Immature natural killer cell (primary cell): ENCODE measurements around the gene MLXIP. TPM values are rescaled to one million over a fixed set of nuclear protein-coding genes. Genes with fewer than 3 reads are reported as not detected.
"Not testable (repeated sequence)": the region's sequence is repeated elsewhere in the genome, so short reads cannot be mapped to it uniquely, and the experiment has no call there.

Experiments
- DNase-seq, 3 donors: peaks; one replicate each; pipeline ENCODE4 v3.0.0; 2022; ENCODE audit warnings: mixed read lengths in 1 of 3
- H3K27ac Mint-ChIP-seq, 6 donors: one replicate each; pipeline ENCODE4 v1.8.0; 2020; ENCODE audit warnings: mixed read lengths in 6 of 6, mild to moderate bottlenecking in 5 of 6, inconsistent platforms in 4 of 6, moderate library complexity in 3 of 6
- H3K27me3 Mint-ChIP-seq, 3 donors: one replicate each; pipeline ENCODE4 v1.8.0; 2020 to 2021; ENCODE audit warnings: low read depth in 3 of 3, mild to moderate bottlenecking in 3 of 3, mixed read lengths in 3 of 3, moderate library complexity in 3 of 3, inconsistent platforms in 1 of 3
- H3K36me3 Mint-ChIP-seq, 3 donors: one replicate each; pipeline ENCODE4 v1.8.0; 2020; ENCODE audit warnings: mixed read lengths in 3 of 3, inconsistent platforms in 2 of 3, mild to moderate bottlenecking in 2 of 3
- H3K4me1 Mint-ChIP-seq, 2 donors: one replicate each; pipeline ENCODE4 v1.8.0; 2020; ENCODE audit warnings: inconsistent platforms in 2 of 2, mild to moderate bottlenecking in 2 of 2, mixed read lengths in 2 of 2, moderate library complexity in 1 of 2
- H3K4me3 Mint-ChIP-seq, 5 donors: one replicate each; pipeline ENCODE4 v1.8.0; 2020; ENCODE audit warnings: mild to moderate bottlenecking in 5 of 5, mixed read lengths in 5 of 5, inconsistent platforms in 3 of 5, moderate library complexity in 3 of 5
- H3K9me3 Mint-ChIP-seq, 6 donors: one replicate each; pipeline ENCODE4 v1.8.0; 2020; ENCODE audit warnings: mild to moderate bottlenecking in 6 of 6, mixed read lengths in 6 of 6, inconsistent platforms in 4 of 6, moderate library complexity in 3 of 6
- polyA plus RNA-seq, 3 donors: library from polyadenylated mRNA; unstranded; fragments of 300-500 nt; fragmentation: Illumina TruSeq; gene quantifications; one replicate each; pipeline ENCODE4 v1.2.3, GENCODE V29; 2021

MLXIP gene
- polyA plus RNA-seq, 3 donors from 2014 or later, result 3.5 to 10.6 (median 4.7) TPM

- DNase-seq, result no peak
- Mint-ChIP-seq H3K36me3 (no peaks in the 10 kb centered on the region), H3K9me3 (no peaks in the 10 kb centered on the region), H3K4me3 (no peak overlapping the region), H3K27ac (no peak overlapping the region), H3K27me3 (peaks cover 0 to 2% (median 0%) of the 10 kb centered on the region in 3 donors), H3K4me1 (no peaks in the 10 kb centered on the region)
Measured at GRCh38 chr12:122043476-122043875, 35.1 kb upstream of the MLXIP start.

GRCh38 chr12:122045262-122045661 is 33.3 kb upstream of the MLXIP start:
- H3K4me1 Mint-ChIP-seq, result no peaks in the 10 kb centered on the region
- DNase-seq, result no peak
- peaks cover 0 to 2% (median 0%) of the 10 kb centered on the region in 3 donors for H3K27me3 Mint-ChIP-seq
- H3K36me3 Mint-ChIP-seq, result no peaks in the 10 kb centered on the region
- no peaks in the 10 kb centered on the region for H3K9me3 Mint-ChIP-seq
- H3K4me3 Mint-ChIP-seq, result no peak overlapping the region
- no peak overlapping the region for H3K27ac Mint-ChIP-seq

- Mint-ChIP-seq H3K27ac (no peak overlapping the region), H3K36me3 (no peaks in the 10 kb centered on the region), H3K27me3 (peaks cover 0 to 2% (median 0%) of the 10 kb centered on the region in 3 donors), H3K4me3 (no peak overlapping the region), H3K9me3 (no peaks in the 10 kb centered on the region), H3K4me1 (no peaks in the 10 kb centered on the region)
- no peak for DNase-seq
Measured at GRCh38 chr12:122046145-122046544, 32.4 kb upstream of the MLXIP start.

GRCh38 chr12:122048151-122048550 is 30.4 kb upstream of the MLXIP start:
- peaks cover 0 to 4% (median 0%) of the 10 kb centered on the region in 3 donors for H3K27me3 Mint-ChIP-seq
- no peaks in the 10 kb centered on the region for H3K9me3 Mint-ChIP-seq
- H3K27ac Mint-ChIP-seq, result no peak overlapping the region
- H3K4me1 Mint-ChIP-seq, result no peaks in the 10 kb centered on the region
- no peak overlapping the region for H3K4me3 Mint-ChIP-seq
- no peaks in the 10 kb centered on the region for H3K36me3 Mint-ChIP-seq
- no peak for DNase-seq

GRCh38 chr12:122049827-122050226 is 28.7 kb upstream of the MLXIP start:
- Mint-ChIP-seq H3K4me3 (no peak overlapping the region), H3K27ac (no peak overlapping the region), H3K4me1 (peaks cover 0 to 1% of the 10 kb centered on the region in 2 donors), H3K27me3 (peaks cover 0 to 4% (median 0%) of the 10 kb centered on the region in 3 donors), H3K36me3 (no peaks in the 10 kb centered on the region), H3K9me3 (no peaks in the 10 kb centered on the region)
- no peak for DNase-seq

- Mint-ChIP-seq H3K4me1 (peaks cover 0 to 1% of the 10 kb centered on the region in 2 donors), H3K4me3 (no peak overlapping the region), H3K27me3 (peaks cover 0 to 4% (median 0%) of the 10 kb centered on the region in 3 donors), H3K36me3 (no peaks in the 10 kb centered on the region), H3K9me3 (no peaks in the 10 kb centered on the region), H3K27ac (no peak overlapping the region)
- DNase-seq, result no peak
Measured at GRCh38 chr12:122050706-122051105, 27.9 kb upstream of the MLXIP start.

GRCh38 chr12:122051231-122051876 is 27.2 kb upstream of the MLXIP start:
- peaks cover 0 to 1% (median 0%) of the 10 kb centered on the region in 3 donors for H3K27me3 Mint-ChIP-seq
- DNase-seq, result no peak
- no peaks in the 10 kb centered on the region for H3K36me3 Mint-ChIP-seq
- peaks cover 0 to 1% of the 10 kb centered on the region in 2 donors for H3K4me1 Mint-ChIP-seq
- H3K4me3 Mint-ChIP-seq, result no peak overlapping the region
- no peaks in the 10 kb centered on the region for H3K9me3 Mint-ChIP-seq
- H3K27ac Mint-ChIP-seq, result no peak overlapping the region

GRCh38 chr12:122052285-122052684 is 26.3 kb upstream of the MLXIP start:
- peaks cover 0 to 5% (median 0%) of the 10 kb centered on the region in 3 donors for H3K27me3 Mint-ChIP-seq
- DNase-seq, result no peak
- H3K4me1 Mint-ChIP-seq, result peaks cover 0 to 1% of the 10 kb centered on the region in 2 donors
- no peaks in the 10 kb centered on the region for H3K36me3 Mint-ChIP-seq
- H3K27ac Mint-ChIP-seq, result no peak overlapping the region
- H3K9me3 Mint-ChIP-seq, result no peaks in the 10 kb centered on the region
- H3K4me3 Mint-ChIP-seq, result no peak overlapping the region

GRCh38 chr12:122054842-122055520 is 23.6 kb upstream of the MLXIP start:
- Mint-ChIP-seq H3K9me3 (no peaks in the 10 kb centered on the region), H3K27ac (no peak overlapping the region), H3K4me3 (no peak overlapping the region), H3K4me1 (peaks cover 0 to 1% of the 10 kb centered on the region in 2 donors), H3K27me3 (peaks cover 0 to 5% (median 0%) of the 10 kb centered on the region in 3 donors), H3K36me3 (no peaks in the 10 kb centered on the region)
- DNase-seq, result no peak

GRCh38 chr12:122056406-122056805 is 22.1 kb upstream of the MLXIP start:
- H3K36me3 Mint-ChIP-seq, H3K9me3 Mint-ChIP-seq, DNase-seq, H3K4me1 Mint-ChIP-seq, H3K27me3 Mint-ChIP-seq, H3K27ac Mint-ChIP-seq, H3K4me3 Mint-ChIP-seq: not testable (repeated sequence)

GRCh38 chr12:122057007-122057735 is 21.4 kb upstream of the MLXIP start:
- peak overlapping the region in 1 of 6 donors; percentile 9 for H3K27ac Mint-ChIP-seq
- no peak overlapping the region for H3K4me3 Mint-ChIP-seq

GRCh38 chr12:122057769-122058168 is 20.8 kb upstream of the MLXIP start:
- Mint-ChIP-seq H3K27me3 (peaks cover 0 to 4% (median 0%) of the 10 kb centered on the region in 3 donors), H3K4me1 (peaks cover 0 to 1% of the 10 kb centered on the region in 2 donors), H3K36me3 (no peaks in the 10 kb centered on the region), H3K27ac (no peak overlapping the region), H3K4me3 (no peak overlapping the region), H3K9me3 (no peaks in the 10 kb centered on the region)
- no peak for DNase-seq

More at GRCh38 chr12:122057007-122057735, 21.4 kb upstream of the MLXIP start:
- peaks cover 0 to 5% (median 0%) of the 10 kb centered on the region in 3 donors for H3K27me3 Mint-ChIP-seq
- no peaks in the 10 kb centered on the region for H3K36me3 Mint-ChIP-seq
- H3K9me3 Mint-ChIP-seq, result no peaks in the 10 kb centered on the region
- DNase-seq, result no peak
- H3K4me1 Mint-ChIP-seq, result peaks cover 0 to 1% of the 10 kb centered on the region in 2 donors

GRCh38 chr12:122058549-122059149 is 19.9 kb upstream of the MLXIP start:
- H3K36me3 Mint-ChIP-seq, result no peaks in the 10 kb centered on the region
- peaks cover 0 to 4% (median 0%) of the 10 kb centered on the region in 3 donors for H3K27me3 Mint-ChIP-seq
- H3K27ac Mint-ChIP-seq, result no peak overlapping the region
- H3K4me3 Mint-ChIP-seq, result no peak overlapping the region
- H3K9me3 Mint-ChIP-seq, result no peaks in the 10 kb centered on the region
- peaks cover 0 to under 1% of the 10 kb centered on the region in 2 donors for H3K4me1 Mint-ChIP-seq
- no peak for DNase-seq
